HCT116 (cell line): ENCODE data around the gene CCDC61. TPM values are rescaled to one million over a fixed set of nuclear protein-coding genes. Genes with fewer than 3 reads are reported as not detected.
A peak's percentile ranks its signal among the peaks of the same experiment; 100 is the strongest.

Experiments
- ATAC-seq: fragments of 200-7000 bp; cut with Tn5 transposase; 2 replicates; pipeline ENCODE4 v1.9.1; 2020; ENCODE audit warnings: mild to moderate bottlenecking, moderate library complexity
- BruUV-seq: library from RNA; stranded (reverse); fragments of 400-500 nt; replicated peaks from 2 replicates; lab custom pipeline; 2021; lab: Mats Ljungman, UMichigan
- CTCF ChIA-PET: fragments of 300-600 bp; sonication (Branson Sonifier 250); formaldehyde crosslinking; loops from one replicate; lab custom pipeline; 2021; ENCODE audit warnings: antibody characterized with exemption; lab: Charles Lee
- POLR2A ChIA-PET: fragments of 300-600, 350-600 bp; sonication (Branson Sonifier 250); formaldehyde crosslinking; loops from one replicate; lab custom pipeline; 2021; ENCODE audit warnings: antibody characterized with exemption; lab: Charles Lee
- RAD21 ChIA-PET, 2 experiments: fragments of 300-600 bp; sonication (Branson Sonifier 250); formaldehyde crosslinking; loops; one replicate each; lab custom pipeline; 2023; ENCODE audit warnings: low total read pairs in 2 of 2; ENCODE audit not compliant: uncharacterized antibody in 2 of 2, unreplicated experiment in 2 of 2, low non-redundant PET in 1 of 2; lab: Charles Lee
- DNase-seq: peaks from one replicate; pipeline ENCODE4 v3.0.0-alpha.2; 2010; ENCODE audit warnings: low read depth, low spot score
- H2AFZ ChIP-seq: fragments of 200-600 bp; shearing (Covaris generic), sonication (generic); 2 replicates; pipeline ENCODE4 v1.6.1; 2017; ENCODE audit warnings: low read depth, mixed run types, mixed read lengths, antibody characterized with exemption, low read length; ENCODE audit not compliant: poor library complexity, severe bottlenecking
- H3K27ac ChIP-seq: 2 replicates; pipeline ENCODE4 v1.5.1; 2012; ENCODE audit warnings: low read depth, low read length
- H3K27me3 ChIP-seq: fragments of 200-600 bp; sonication (generic); 2 replicates; pipeline ENCODE4 v1.6.1; 2016; ENCODE audit warnings: mixed run types, low read length, mixed read lengths; ENCODE audit not compliant: insufficient read depth
- H3K36me3 ChIP-seq, 2 experiments: fragments of 200-500 bp in 1 of 2; fragments of 200-600 bp in 1 of 2; sonication (Bioruptor generic) in 1 of 2; sonication (generic) in 1 of 2; 2 replicates each; pipeline versions ENCODE4 v1.5.1 to v1.6.1; 2014 to 2016; ENCODE audit warnings: low read length in 2 of 2, inconsistent platforms in 1 of 2, mixed read lengths in 1 of 2, mixed run types in 1 of 2; ENCODE audit not compliant: insufficient read depth in 2 of 2, control insufficient read depth in 1 of 2
- H3K4me1 ChIP-seq, 2 experiments: fragments of 200-600 bp in 1 of 2; sonication (generic) in 1 of 2; 2 replicates each; pipeline versions ENCODE4 v1.5.1 to v1.6.1; 2012 to 2017; ENCODE audit warnings: low read length in 2 of 2, inconsistent platforms in 1 of 2, mild to moderate bottlenecking in 1 of 2, mixed read lengths in 1 of 2, mixed run types in 1 of 2, moderate library complexity in 1 of 2; ENCODE audit not compliant: insufficient read depth in 2 of 2, control insufficient read depth in 1 of 2
- H3K4me2 ChIP-seq: fragments of 200-600 bp; sonication (generic); 2 replicates; pipeline ENCODE4 v1.6.1; 2017; ENCODE audit warnings: mixed run types, low read length, mixed read lengths
- H3K4me3 ChIP-seq, 2 experiments: fragments of 200-600 bp in 1 of 2; sonication (generic) in 1 of 2; replicated peaks in 1 of 2; 2 replicates each; pipeline ENCODE4 v1.5.1; 2011 to 2016; ENCODE audit warnings: low read length in 2 of 2, control low read depth in 1 of 2, low read depth in 1 of 2, mild to moderate bottlenecking in 1 of 2, mixed read lengths in 1 of 2, mixed run types in 1 of 2
- H3K79me2 ChIP-seq: fragments of 200-600 bp; sonication (generic); 2 replicates; pipeline ENCODE4 v1.6.1; 2017; ENCODE audit warnings: mild to moderate bottlenecking, mixed run types, low read length, moderate library complexity, mixed read lengths; ENCODE audit not compliant: insufficient read depth
- H3K9ac ChIP-seq: fragments of 200-600 bp; sonication (generic); 2 replicates; pipeline ENCODE4 v1.6.1; 2016; ENCODE audit warnings: low read length, mixed read lengths
- H3K9me2 ChIP-seq: fragments of 200-600 bp; sonication (generic), shearing (Covaris generic); 2 replicates; pipeline ENCODE4 v1.6.1; 2017; ENCODE audit warnings: mixed run types, mild to moderate bottlenecking, moderate library complexity; ENCODE audit not compliant: insufficient read depth
- H3K9me3 ChIP-seq, 2 experiments: fragments of 200-500 bp in 1 of 2; fragments of 200-600 bp in 1 of 2; sonication (Bioruptor generic) in 1 of 2; sonication (generic) in 1 of 2; 2 replicates each; pipeline ENCODE4 v1.6.1; 2014 to 2017; ENCODE audit warnings: low read length in 2 of 2, mixed read lengths in 2 of 2, inconsistent platforms in 1 of 2, low read depth in 1 of 2, mild to moderate bottlenecking in 1 of 2, mixed run types in 1 of 2, moderate library complexity in 1 of 2; ENCODE audit not compliant: control insufficient read depth in 1 of 2, insufficient read depth in 1 of 2
- H4K20me1 ChIP-seq: fragments of 200-600 bp; sonication (generic), shearing (Covaris generic); 2 replicates; pipeline ENCODE4 v1.6.1; 2017; ENCODE audit warnings: mixed run types, mild to moderate bottlenecking, moderate library complexity; ENCODE audit not compliant: insufficient read depth
- SP1 ChIP-seq: IDR thresholded peaks from 2 replicates; pipeline ENCODE4 v1.6.1; 2012; ENCODE audit warnings: low read depth
- intact Hi-C: fragments of 100-400 bp; cut with micrococcal nuclease; formaldehyde crosslinking; loops from 2 replicates; pipeline ENCODE4 v1.10.0; 2022
- microRNA counts: library from miRNA; unstranded; fragments of <30 nt; microRNA quantifications from one replicate; lab custom pipeline; 2015
- microRNA-seq: library from miRNA; unstranded; fragments of <30 nt; microRNA quantifications from one replicate; pipeline ENCODE4, GENCODE V29; 2016; ENCODE audit warnings: borderline number of aligned reads
- total RNA-seq: library from RNA; stranded (reverse); gene quantifications from one replicate; pipeline ENCODE4 v1.2.1, GENCODE V29; 2021; ENCODE audit not compliant: unreplicated experiment
- TF ChIP-seq, protein P1 (sequence below): IDR thresholded peaks from 2 replicates; pipeline ENCODE4 v1.6.1; 2012

CCDC61 gene
- total RNA-seq, 1 experiment from 2014 or later = 12.2 TPM

DNA sequence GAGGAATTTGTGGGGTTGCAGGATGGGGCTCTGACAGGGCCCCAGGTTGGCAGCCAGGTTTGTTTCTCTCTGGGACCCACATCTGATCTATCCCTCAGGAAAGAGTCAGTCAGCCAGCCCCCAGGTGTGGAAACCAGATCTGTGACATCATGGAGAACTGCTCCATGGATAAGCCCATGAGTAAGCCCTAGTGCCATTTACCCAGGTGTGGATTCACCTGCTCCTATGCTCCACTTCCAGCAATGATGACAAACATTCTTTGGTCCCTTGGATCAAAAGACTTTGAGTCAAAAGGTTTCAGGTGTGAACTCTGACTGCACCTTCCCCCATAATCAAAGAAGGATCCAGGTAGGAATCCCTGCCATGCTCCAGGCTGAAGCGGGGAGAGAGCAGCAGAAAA lies 72.4 kb downstream of the CCDC61 start:
- Histone ChIP-seq H4K20me1 (no peaks in the 10 kb centered on the region), H3K27me3 (peaks cover 80% of the 10 kb centered on the region), H3K9me3 (no peaks in the 10 kb centered on the region), H3K4me1 (peaks cover 30 to 35% of the 10 kb centered on the region in 2 experiments), H3K36me3 (no peaks in the 10 kb centered on the region), H2AFZ (no peak overlapping the region), H3K27ac (no peak overlapping the region), H3K9me2 (no peaks in the 10 kb centered on the region), H3K4me2 (peak overlapping the region; percentile 61), H3K4me3 (0 out of 4 replicates have a peak overlapping the region, but pooled peaks of 1 of the 2 experiments have one; percentile 11), H3K79me2 (no peaks in the 10 kb centered on the region), H3K9ac (no peak overlapping the region)
- TF ChIP-seq, protein P1, sequence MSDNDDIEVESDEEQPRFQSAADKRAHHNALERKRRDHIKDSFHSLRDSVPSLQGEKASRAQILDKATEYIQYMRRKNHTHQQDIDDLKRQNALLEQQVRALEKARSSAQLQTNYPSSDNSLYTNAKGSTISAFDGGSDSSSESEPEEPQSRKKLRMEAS = no peak
- TF ChIP-seq SP1 = peak; percentile 16; the same call in 1 of the 2 replicates
- no peak for ATAC-seq
- RAD21 ChIA-PET = no interaction called here
- CTCF ChIA-PET = interaction anchor here (1.0 to 2.1 kb wide), 4 partner anchors 8 to 39 kb away, joined by 3 to 13 read pairs (median 7); no protein-coding TSS in a partner anchor
- DNase-seq = no peak
- no TSS peak for BruUV-seq
- intact Hi-C loops = no loop called here
- POLR2A ChIA-PET = no interaction called here

MicroRNA genes within 50 kb of the gene (microRNA counts, 767-probe panel; counts per million panel counts)
- microRNA hsa-miR-769-3p (lab: Ali Mortazavi, UCI) (not detected), microRNA hsa-miR-769-5p (lab: Ali Mortazavi, UCI) (not detected)

Small RNA genes within 50 kb of the gene (microRNA-seq; reads per million reads assigned to microRNA genes)
- gene MIR769 = 435 reads per million, percentile 75 among the genes with 10 or more reads in this experiment

Other genes starting within 250 kb of the CCDC61 start
- gene SIX5, start 226.2 kb upstream of the CCDC61 start, total RNA-seq = 18.3 TPM
- 52.5 TPM for gene DMPK, start 213.0 kb upstream of the CCDC61 start, total RNA-seq
- gene DMWD, start 202.6 kb upstream of the CCDC61 start, total RNA-seq = 56.8 TPM
- gene RSPH6A, start 180.2 kb upstream of the CCDC61 start, total RNA-seq = 0.57 TPM
- gene SYMPK, start 132.3 kb upstream of the CCDC61 start, total RNA-seq = 117 TPM
- gene FOXA3, start 131.1 kb upstream of the CCDC61 start, total RNA-seq = 5.8 TPM
- 33.9 TPM for gene IRF2BP1, start 109.3 kb upstream of the CCDC61 start, total RNA-seq
- gene MYPOP, start 92.9 kb upstream of the CCDC61 start, total RNA-seq = 10.8 TPM
- not detected for gene NANOS2, start 80.7 kb upstream of the CCDC61 start, total RNA-seq
- gene NOVA2, start 21.6 kb upstream of the CCDC61 start, total RNA-seq = 2.5 TPM
- not detected for gene PGLYRP1, start 27.6 kb downstream of the CCDC61 start, total RNA-seq
- gene IGFL4, start 45.5 kb downstream of the CCDC61 start, total RNA-seq = not detected
- not detected for gene IGFL3, start 129.2 kb downstream of the CCDC61 start, total RNA-seq
- not detected for gene IGFL2, start 152.8 kb downstream of the CCDC61 start, total RNA-seq
- gene IGFL1, start 234.3 kb downstream of the CCDC61 start, total RNA-seq = not detected